CD1c-positive myeloid dendritic cell (primary cell): ENCODE data around the gene MET.
A peak's percentile ranks its signal among the peaks of the same experiment; 100 is the strongest.
"Not testable (repeated sequence)": the region's sequence is repeated elsewhere in the genome, so short reads cannot be mapped to it uniquely, and the experiment has no call there.

Experiments
- DNase-seq: peaks from one replicate; pipeline ENCODE4 v3.0.0-alpha.2; 2016; ENCODE audit errors: extremely low spot score

The MET gene

GRCh38 chr7:116726713-116727431 is 54.9 kb downstream of the MET start:
- no peak for DNase-seq

- no peak for DNase-seq
Observed at GRCh38 chr7:116727432-116728009, 55.5 kb downstream of the MET start.

GRCh38 chr7:116728413-116728812 is 56.4 kb downstream of the MET start:
- DNase-seq = no peak

GRCh38 chr7:116730097-116731022 is 58.4 kb downstream of the MET start:
- no peak for DNase-seq

- DNase-seq = no peak
Observed at GRCh38 chr7:116731023-116731395, 59.0 kb downstream of the MET start.

GRCh38 chr7:116731445-116732335 is 59.7 kb downstream of the MET start:
- no peak for DNase-seq

GRCh38 chr7:116732788-116733694 is 61.0 kb downstream of the MET start:
- DNase-seq = no peak

- DNase-seq = peak; percentile 5
Observed at GRCh38 chr7:116733924-116734580, 62.1 kb downstream of the MET start.

GRCh38 chr7:116734710-116735109 is 62.7 kb downstream of the MET start:
- DNase-seq = no peak

GRCh38 chr7:116736927-116737715 is 65.1 kb downstream of the MET start:
- DNase-seq = no peak

- DNase-seq = no peak
Observed at GRCh38 chr7:116738378-116738777, 66.4 kb downstream of the MET start.

- DNase-seq = no peak
Observed at GRCh38 chr7:116739307-116739706, 67.3 kb downstream of the MET start.

- DNase-seq = no peak
Observed at GRCh38 chr7:116740231-116740630, 68.2 kb downstream of the MET start.

- no peak for DNase-seq
Observed at GRCh38 chr7:116740755-116741462, 68.9 kb downstream of the MET start.

GRCh38 chr7:116741625-116742316 is 69.8 kb downstream of the MET start:
- no peak for DNase-seq

GRCh38 chr7:116742641-116743040 is 70.6 kb downstream of the MET start:
- DNase-seq = no peak

GRCh38 chr7:116743835-116744234 is 71.8 kb downstream of the MET start:
- not testable (repeated sequence) for DNase-seq

GRCh38 chr7:116746388-116746787 is 74.4 kb downstream of the MET start:
- not testable (repeated sequence) for DNase-seq
